OCI-LY7 (cell line): ENCODE results near the gene AMDHD1. TPM values are rescaled to one million over a fixed set of nuclear protein-coding genes. Genes with fewer than 3 reads are reported as not detected.

ENCODE experiments used
- BruUV-seq: library from RNA; stranded (reverse); fragments of 400-500 nt; replicated peaks from 2 replicates; lab custom pipeline; 2021; lab: Mats Ljungman, UMichigan
- CTCF ChIA-PET: fragments of 300-600 bp; sonication (Branson Sonifier 250); formaldehyde crosslinking; loops from one replicate; lab custom pipeline; 2022; ENCODE audit warnings: antibody characterized with exemption; ENCODE audit not compliant: unreplicated experiment; lab: Charles Lee
- POLR2A ChIA-PET: fragments of 300-600 bp; sonication (Branson Sonifier 250); formaldehyde crosslinking; loops from one replicate; lab custom pipeline; 2022; ENCODE audit warnings: antibody characterized with exemption; lab: Charles Lee
- DNase-seq: peaks from one replicate; pipeline ENCODE4 v3.0.0-alpha.2; 2015; ENCODE audit warnings: low spot score
- H2AFZ ChIP-seq: fragments of 200-600 bp; sonication (generic), shearing (Covaris generic); 2 replicates; pipeline ENCODE4 v1.6.1; 2014; ENCODE audit warnings: mild to moderate bottlenecking, antibody characterized with exemption, low read length, moderate library complexity
- H3K27ac ChIP-seq: fragments of 200-600 bp; sonication (generic); 2 replicates; pipeline ENCODE4 v1.5.1; 2014; ENCODE audit warnings: mixed run types, low read depth, mild to moderate bottlenecking, moderate library complexity, low read length, inconsistent platforms; ENCODE audit not compliant: poor library complexity, severe bottlenecking
- H3K36me3 ChIP-seq: fragments of 200-600 bp; sonication (generic); 2 replicates; pipeline ENCODE4 v1.6.1; 2014; ENCODE audit warnings: mild to moderate bottlenecking, antibody characterized with exemption, low read length, moderate library complexity, mixed read lengths; ENCODE audit not compliant: insufficient read depth
- H3K4me1 ChIP-seq: fragments of 200-600 bp; sonication (generic); 2 replicates; pipeline ENCODE4 v1.5.1; 2014; ENCODE audit warnings: mild to moderate bottlenecking, low read length; ENCODE audit not compliant: insufficient read depth, poor library complexity, severe bottlenecking
- H3K4me2 ChIP-seq: fragments of 200-600 bp; sonication (generic); 2 replicates; pipeline ENCODE4 v1.6.1; 2014; ENCODE audit warnings: mild to moderate bottlenecking, low read length
- H3K4me3 ChIP-seq: fragments of 200-600 bp; sonication (generic); 2 replicates; pipeline ENCODE4 v1.5.1; 2014; ENCODE audit warnings: mild to moderate bottlenecking, low read depth, low read length; ENCODE audit not compliant: poor library complexity, severe bottlenecking
- H3K79me2 ChIP-seq: fragments of 200-600 bp; sonication (generic); 2 replicates; pipeline ENCODE4 v1.6.1; 2016; ENCODE audit warnings: low read depth, mild to moderate bottlenecking, low read length, moderate library complexity, mixed read lengths; ENCODE audit not compliant: insufficient read depth
- H3K9me2 ChIP-seq: fragments of 200-600 bp; sonication (generic); 2 replicates; pipeline ENCODE4 v1.6.1; 2016; ENCODE audit warnings: mild to moderate bottlenecking, low read length, mixed read lengths; ENCODE audit not compliant: insufficient read depth
- H3K9me3 ChIP-seq: fragments of 200-600 bp; sonication (generic); 2 replicates; pipeline ENCODE4 v1.6.1; 2014; ENCODE audit warnings: mild to moderate bottlenecking, mixed run types, low read length, mixed read lengths
- H4K20me1 ChIP-seq: fragments of 200-600 bp; sonication (generic); 2 replicates; pipeline ENCODE4 v1.6.1; 2014; ENCODE audit warnings: mild to moderate bottlenecking, antibody characterized with exemption, low read length, moderate library complexity, mixed read lengths; ENCODE audit not compliant: insufficient read depth
- EZH2phosphoT487 ChIP-seq: fragments of 200-600 bp; sonication (generic); IDR thresholded peaks from 2 replicates; pipeline ENCODE4 v1.6.1; 2018; ENCODE audit warnings: low read depth, borderline replicate concordance, mild to moderate bottlenecking, mixed run types, antibody characterized with exemption, low read length, moderate library complexity, mixed read lengths
- intact Hi-C: fragments of 100-400 bp; cut with micrococcal nuclease; formaldehyde crosslinking; loops from one replicate; pipeline ENCODE4 v1.10.0; 2022; ENCODE audit not compliant: unreplicated experiment
- total RNA-seq, 2 experiments: library from RNA; depleted of rRNA in 1 of 2; stranded (reverse); fragments of >200 nt in 1 of 2; shearing (Covaris generic) in 1 of 2; gene quantifications; 2 replicates each; pipeline ENCODE4 v1.2.3, GENCODE V29; 2014 to 2022
- TF ChIP-seq, protein P1 (sequence below): fragments of 200-600 bp; sonication (generic); conservative IDR thresholded peaks from 2 replicates; pipeline ENCODE4 v1.5.1; 2014; ENCODE audit warnings: mild to moderate bottlenecking, antibody characterized with exemption, low read length, moderate library complexity, mixed read lengths

The AMDHD1 gene
- total RNA-seq, 2 experiments from 2014 or later, result 0.50 to 2.8 TPM

DNA sequence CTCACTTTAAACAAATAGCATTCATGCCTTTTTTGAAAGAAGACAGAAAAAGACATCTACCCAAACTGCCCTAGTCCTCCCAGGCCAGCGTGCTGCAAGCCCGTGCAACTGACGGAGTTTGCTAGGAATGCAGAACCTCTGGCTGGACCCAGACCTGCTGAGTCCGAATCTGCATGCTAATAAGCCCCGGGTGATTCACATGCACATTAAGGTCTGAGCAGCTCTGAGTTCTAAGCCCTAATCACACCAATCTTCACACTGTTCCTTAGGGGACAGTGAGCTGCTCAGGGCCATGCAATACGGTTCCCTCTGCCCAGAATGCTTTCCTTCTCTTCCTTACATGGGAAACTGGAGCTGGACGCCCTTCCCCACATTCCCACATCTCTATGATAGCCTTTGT lies 27.8 kb downstream of the AMDHD1 start:
- Histone ChIP-seq H3K9me3 (no peaks in the 10 kb centered on the region), H4K20me1 (no peaks in the 10 kb centered on the region), H3K4me3 (no peak overlapping the region), H3K27ac (no peak overlapping the region), H3K4me1 (peaks cover 16% of the 10 kb centered on the region), H2AFZ (no peak overlapping the region), H3K36me3 (no peaks in the 10 kb centered on the region), H3K4me2 (no peak overlapping the region), H3K9me2 (no peaks in the 10 kb centered on the region), H3K79me2 (no peaks in the 10 kb centered on the region)
- TF ChIP-seq, protein P1, sequence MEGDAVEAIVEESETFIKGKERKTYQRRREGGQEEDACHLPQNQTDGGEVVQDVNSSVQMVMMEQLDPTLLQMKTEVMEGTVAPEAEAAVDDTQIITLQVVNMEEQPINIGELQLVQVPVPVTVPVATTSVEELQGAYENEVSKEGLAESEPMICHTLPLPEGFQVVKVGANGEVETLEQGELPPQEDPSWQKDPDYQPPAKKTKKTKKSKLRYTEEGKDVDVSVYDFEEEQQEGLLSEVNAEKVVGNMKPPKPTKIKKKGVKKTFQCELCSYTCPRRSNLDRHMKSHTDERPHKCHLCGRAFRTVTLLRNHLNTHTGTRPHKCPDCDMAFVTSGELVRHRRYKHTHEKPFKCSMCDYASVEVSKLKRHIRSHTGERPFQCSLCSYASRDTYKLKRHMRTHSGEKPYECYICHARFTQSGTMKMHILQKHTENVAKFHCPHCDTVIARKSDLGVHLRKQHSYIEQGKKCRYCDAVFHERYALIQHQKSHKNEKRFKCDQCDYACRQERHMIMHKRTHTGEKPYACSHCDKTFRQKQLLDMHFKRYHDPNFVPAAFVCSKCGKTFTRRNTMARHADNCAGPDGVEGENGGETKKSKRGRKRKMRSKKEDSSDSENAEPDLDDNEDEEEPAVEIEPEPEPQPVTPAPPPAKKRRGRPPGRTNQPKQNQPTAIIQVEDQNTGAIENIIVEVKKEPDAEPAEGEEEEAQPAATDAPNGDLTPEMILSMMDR, result no peak
- TF ChIP-seq EZH2phosphoT487, result no peak
- POLR2A ChIA-PET, result interaction anchor here (0.6 to 0.7 kb wide), 2 partner anchors 377 to 722 kb away, joined by 3 to 5 read pairs; no protein-coding TSS in a partner anchor
- DNase-seq, result no peak
- BruUV-seq, result no TSS peak
- CTCF ChIA-PET, result no interaction called here
- intact Hi-C loops, result no loop called here

DNA sequence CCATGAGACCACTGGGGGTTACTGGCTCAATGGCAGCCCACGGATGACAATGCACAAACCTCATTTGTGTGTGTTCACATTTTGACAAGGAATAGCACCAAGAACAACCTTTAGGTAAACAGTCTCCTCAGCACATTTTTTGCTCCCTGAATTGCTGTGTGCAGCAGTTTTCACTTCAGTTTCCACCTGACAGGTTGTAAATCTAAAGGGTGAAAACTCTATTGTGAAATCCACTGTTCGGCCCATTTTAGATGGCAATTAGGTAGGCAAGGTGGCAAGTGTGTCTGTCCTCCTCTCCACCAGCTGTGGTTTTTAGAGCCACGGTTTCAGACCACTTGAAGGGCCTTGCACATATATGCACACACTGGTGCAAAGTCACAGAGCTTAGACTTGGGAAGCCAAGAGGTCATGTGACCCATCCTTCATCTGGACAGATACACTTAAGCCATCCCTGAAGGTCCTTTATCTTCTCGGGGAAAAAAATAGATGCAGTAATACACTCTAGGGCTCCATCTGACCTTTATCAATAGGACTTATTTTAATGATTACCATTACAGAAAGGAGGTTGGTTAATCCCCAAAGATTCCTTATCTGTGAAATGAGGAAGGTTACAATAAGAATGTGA lies 29.8 kb downstream of the AMDHD1 start:
- no peaks in the 10 kb centered on the region for H3K9me2 ChIP-seq
- DNase-seq, result no peak
- POLR2A ChIA-PET, result interaction anchor here (0.6 to 1.8 kb wide), 6 partner anchors 15 to 708 kb away, joined by 3 to 17 read pairs (median 4); partner anchors contain the start of genes AMDHD1 and CCDC38
- CTCF ChIA-PET, result no interaction called here
- H3K9me3 ChIP-seq, result no peaks in the 10 kb centered on the region
- no peaks in the 10 kb centered on the region for H3K36me3 ChIP-seq
- no TSS peak for BruUV-seq
- H3K79me2 ChIP-seq, result no peaks in the 10 kb centered on the region
- H3K4me3 ChIP-seq, result no peak overlapping the region
- no peak overlapping the region for H3K4me2 ChIP-seq
- H2AFZ ChIP-seq, result no peak overlapping the region
- H4K20me1 ChIP-seq, result no peaks in the 10 kb centered on the region
- TF ChIP-seq EZH2phosphoT487, result no peak
- TF ChIP-seq, protein P1, result no peak
- H3K4me1 ChIP-seq, result peaks cover 16% of the 10 kb centered on the region
- intact Hi-C loops, result no loop called here
- no peak overlapping the region for H3K27ac ChIP-seq

DNA sequence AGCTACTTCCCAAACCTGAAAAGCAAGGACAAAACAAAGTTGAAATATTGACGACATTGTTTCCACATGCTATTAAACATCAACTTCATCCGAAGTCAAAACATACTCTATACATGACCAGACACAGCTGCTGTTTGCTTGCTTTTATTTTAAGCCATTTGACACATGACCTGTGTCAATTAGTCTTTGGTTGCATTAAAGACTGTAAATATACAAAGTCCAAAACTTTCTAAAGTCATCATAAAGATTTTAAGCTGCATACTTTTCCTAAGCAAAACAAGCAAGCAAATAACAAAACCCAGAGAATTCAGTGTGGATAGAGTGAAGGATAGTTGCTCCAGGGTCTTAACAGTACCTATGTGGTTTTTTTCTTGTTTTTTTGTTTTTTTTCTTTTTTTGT lies 31.2 kb downstream of the AMDHD1 start:
- intact Hi-C loops, result no loop called here
- POLR2A ChIA-PET, result interaction anchor here (0.6 to 1.8 kb wide), 3 partner anchors 31 to 52 kb away, joined by 3 to 17 read pairs (median 3); partner anchors contain the start of genes AMDHD1 and CCDC38
- Histone ChIP-seq H2AFZ (peak overlapping the region; percentile 18), H3K27ac (no peak overlapping the region), H3K9me3 (no peaks in the 10 kb centered on the region), H3K4me3 (no peak overlapping the region), H4K20me1 (no peaks in the 10 kb centered on the region), H3K9me2 (no peaks in the 10 kb centered on the region), H3K36me3 (no peaks in the 10 kb centered on the region), H3K4me1 (peaks cover 16% of the 10 kb centered on the region), H3K79me2 (no peaks in the 10 kb centered on the region), H3K4me2 (peak overlapping the region; percentile 33)
- no TSS peak for BruUV-seq
- CTCF ChIA-PET, result no interaction called here
- TF ChIP-seq EZH2phosphoT487, result no peak
- TF ChIP-seq, protein P1, result no peak
- DNase-seq, result no peak
